WTC11 (cell line): ENCODE measurements around the gene LBX2. TPM values are rescaled to one million over a fixed set of nuclear protein-coding genes. Genes with fewer than 3 reads are reported as not detected.

ENCODE experiments used
- ATAC-seq: fragments of 200-7000 bp; cut with Tn5 transposase; 2 replicates; pipeline ENCODE4 v1.10.0; 2021; ENCODE audit warnings: mild to moderate bottlenecking, moderate library complexity
- CTCF ChIA-PET: fragments of 300-600 bp; sonication (Branson Sonifier 250); formaldehyde crosslinking; loops from one replicate; lab custom pipeline; 2021; ENCODE audit warnings: antibody characterized with exemption; lab: Charles Lee
- POLR2A ChIA-PET: fragments of 350-600 bp; sonication (Branson Sonifier 250); formaldehyde crosslinking; loops from one replicate; lab custom pipeline; 2021; ENCODE audit warnings: antibody characterized with exemption; lab: Charles Lee
- DNase-seq: peaks from one replicate; pipeline ENCODE4 v3.0.0; 2021; ENCODE audit warnings: low spot score
- H3K27ac Mint-ChIP-seq: 2 replicates; pipeline ENCODE4 v1.8.0; 2021; ENCODE audit warnings: mixed read lengths
- H3K27me3 Mint-ChIP-seq: 2 replicates; pipeline ENCODE4 v1.8.0; 2021; ENCODE audit warnings: low read depth, mild to moderate bottlenecking, moderate library complexity, mixed read lengths
- H3K36me3 Mint-ChIP-seq: 2 replicates; pipeline ENCODE4 v1.8.0; 2021; ENCODE audit warnings: mixed read lengths
- H3K4me1 Mint-ChIP-seq: 2 replicates; pipeline ENCODE4 v1.8.0; 2022; ENCODE audit warnings: mixed read lengths
- H3K4me3 Mint-ChIP-seq: 2 replicates; pipeline ENCODE4 v1.8.0; 2021; ENCODE audit warnings: mild to moderate bottlenecking, moderate library complexity, mixed read lengths
- H3K9me3 Mint-ChIP-seq: 2 replicates; pipeline ENCODE4 v1.8.0; 2021; ENCODE audit warnings: mixed read lengths
- CREM ChIP-seq: sonication (generic); formaldehyde crosslinking; IDR thresholded peaks from 2 replicates; pipeline ENCODE4 v1.8.1; 2022; ENCODE audit warnings: mild to moderate bottlenecking, missing genetic modification reagents, moderate library complexity
- EMX1 ChIP-seq: fragments of 250-450 bp; sonication (Bioruptor Pico); IDR thresholded peaks from 2 replicates; pipeline ENCODE4 v1.8.0; 2021; ENCODE audit warnings: mild to moderate bottlenecking
- FOXK1 ChIP-seq: sonication (generic); formaldehyde crosslinking; IDR thresholded peaks from 2 replicates; pipeline ENCODE4 v1.8.0; 2022; ENCODE audit warnings: mild to moderate bottlenecking, moderate library complexity, missing genetic modification reagents
- GTF2I ChIP-seq: fragments of 250-450 bp; sonication (Bioruptor Pico); conservative IDR thresholded peaks from 2 replicates; pipeline ENCODE4 v1.4.0; 2021; ENCODE audit warnings: mild to moderate bottlenecking
- NR2C2 ChIP-seq: sonication (generic); formaldehyde crosslinking; IDR thresholded peaks from 2 replicates; pipeline ENCODE4 v1.8.0; 2022; ENCODE audit warnings: mild to moderate bottlenecking, missing genetic modification reagents
- PRRX2 ChIP-seq: fragments of 250-450 bp; sonication (Bioruptor Pico); IDR thresholded peaks from 2 replicates; pipeline ENCODE4 v1.8.0; 2021; ENCODE audit warnings: mild to moderate bottlenecking
- ZBTB21 ChIP-seq: sonication (generic); formaldehyde crosslinking; IDR thresholded peaks from 2 replicates; pipeline ENCODE4 v1.8.1; 2023; ENCODE audit warnings: mild to moderate bottlenecking, missing genetic modification reagents, borderline replicate concordance
- ZNF138 ChIP-seq: sonication (generic); formaldehyde crosslinking; conservative IDR thresholded peaks from 2 replicates; pipeline ENCODE4 v1.8.1; 2022; ENCODE audit warnings: mild to moderate bottlenecking, moderate library complexity, missing genetic modification reagents
- ZNF219 ChIP-seq: sonication (generic); formaldehyde crosslinking; IDR thresholded peaks from 2 replicates; pipeline ENCODE4 v1.8.0; 2023; ENCODE audit warnings: missing genetic modification reagents, mild to moderate bottlenecking, borderline replicate concordance
- ZNF263 ChIP-seq: sonication (generic); formaldehyde crosslinking; IDR thresholded peaks from 2 replicates; pipeline ENCODE4 v1.8.1; 2022; ENCODE audit warnings: low read depth, mild to moderate bottlenecking, moderate library complexity, missing genetic modification reagents
- ZNF416 ChIP-seq: fragments of 250-450 bp; sonication (Bioruptor Pico); IDR thresholded peaks from 2 replicates; pipeline ENCODE4 v1.9.0; 2021; ENCODE audit warnings: mild to moderate bottlenecking, inconsistent platforms
- total RNA-seq: library from RNA; stranded (reverse); gene quantifications from 3 replicates; pipeline ENCODE4 v1.2.3, GENCODE V29; 2021
- TF ChIP-seq, protein P1 (sequence below): sonication (generic); formaldehyde crosslinking; IDR thresholded peaks from 2 replicates; pipeline ENCODE4 v1.8.0; 2023; ENCODE audit warnings: missing genetic modification reagents
- TF ChIP-seq, protein P2 (sequence below): sonication (generic); formaldehyde crosslinking; IDR thresholded peaks from 2 replicates; pipeline ENCODE4 v1.8.0; 2023; ENCODE audit warnings: mild to moderate bottlenecking, missing genetic modification reagents
- TF ChIP-seq, protein P3 (sequence below): sonication (generic); formaldehyde crosslinking; IDR thresholded peaks from 2 replicates; pipeline ENCODE4 v1.8.1; 2023; ENCODE audit warnings: mild to moderate bottlenecking, moderate library complexity, missing genetic modification reagents
- TF ChIP-seq, protein P4 (sequence below): fragments of 200-600 bp; IDR thresholded peaks from 2 replicates; pipeline ENCODE4 v1.8.0; 2022; ENCODE audit warnings: antibody characterized with exemption
- TF ChIP-seq, protein P5 (sequence below): sonication (generic); formaldehyde crosslinking; conservative IDR thresholded peaks from 2 replicates; pipeline ENCODE4 v1.8.1; 2023; ENCODE audit warnings: mild to moderate bottlenecking, low read depth, missing genetic modification reagents, moderate library complexity
- TF ChIP-seq, protein P6 (sequence below): sonication (generic); formaldehyde crosslinking; IDR thresholded peaks from 2 replicates; pipeline ENCODE4 v1.8.1; 2023; ENCODE audit warnings: mild to moderate bottlenecking, missing genetic modification reagents, moderate library complexity
- TF ChIP-seq, protein P7 (sequence below): sonication (generic); formaldehyde crosslinking; IDR thresholded peaks from 2 replicates; pipeline ENCODE4 v1.8.1; 2023; ENCODE audit warnings: mild to moderate bottlenecking, missing genetic modification reagents
- TF ChIP-seq, protein P8 (sequence below): sonication (generic); formaldehyde crosslinking; IDR thresholded peaks from 2 replicates; pipeline ENCODE4 v1.8.1; 2023; ENCODE audit warnings: mild to moderate bottlenecking, missing genetic modification reagents, borderline replicate concordance
- TF ChIP-seq, protein P9 (sequence below): sonication (generic); formaldehyde crosslinking; IDR thresholded peaks from 2 replicates; pipeline ENCODE4 v1.8.0; 2022; ENCODE audit warnings: mild to moderate bottlenecking, missing genetic modification reagents

Gene LBX2
- total RNA-seq, 1 experiment from 2014 or later, result 1.0 TPM

DNA sequence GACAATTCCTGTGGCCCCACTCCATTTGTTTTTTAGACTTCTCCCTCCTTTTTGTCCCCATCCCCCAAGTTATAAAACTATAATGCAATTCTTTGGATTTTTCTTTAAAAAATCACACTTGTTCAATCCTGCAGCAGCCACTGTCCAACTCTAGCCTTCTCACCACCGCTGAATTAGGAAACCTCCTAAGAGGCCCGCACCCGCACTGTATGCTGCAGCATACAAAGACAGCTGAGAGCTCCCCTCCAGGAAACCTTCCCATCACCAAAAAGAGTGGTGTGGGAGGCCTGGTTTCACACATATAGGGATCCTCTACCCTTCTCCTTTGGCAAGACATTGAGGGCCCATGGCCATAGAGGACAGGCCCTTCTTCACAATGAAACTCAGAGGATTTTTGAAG, 5.2 kb upstream of the LBX2 start:
- H3K9me3 Mint-ChIP-seq, result no peaks in the 10 kb centered on the region
- no peak for DNase-seq
- POLR2A ChIA-PET, result interaction anchor here (1.1 to 1.8 kb wide), 3 partner anchors 21 to 47 kb away, joined by 3 to 13 read pairs (median 6); partner anchors contain the start of genes AUP1, CCDC142, HTRA2 and TTC31
- TF ChIP-seq, protein P1, sequence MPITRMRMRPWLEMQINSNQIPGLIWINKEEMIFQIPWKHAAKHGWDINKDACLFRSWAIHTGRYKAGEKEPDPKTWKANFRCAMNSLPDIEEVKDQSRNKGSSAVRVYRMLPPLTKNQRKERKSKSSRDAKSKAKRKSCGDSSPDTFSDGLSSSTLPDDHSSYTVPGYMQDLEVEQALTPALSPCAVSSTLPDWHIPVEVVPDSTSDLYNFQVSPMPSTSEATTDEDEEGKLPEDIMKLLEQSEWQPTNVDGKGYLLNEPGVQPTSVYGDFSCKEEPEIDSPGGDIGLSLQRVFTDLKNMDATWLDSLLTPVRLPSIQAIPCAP (CRISPR knock-in tag), result no peak
- TF ChIP-seq ZBTB21 (CRISPR knock-in tag) (no peak), ZNF219 (CRISPR knock-in tag) (no peak), FOXK1 (CRISPR knock-in tag) (no peak), ZNF138 (no peak), GTF2I (CRISPR knock-in tag) (no peak), NR2C2 (no peak), ZNF416 (CRISPR knock-in tag) (no peak), PRRX2 (CRISPR knock-in tag) (no peak), ZNF263 (CRISPR knock-in tag) (no peak), CREM (CRISPR knock-in tag) (no peak), EMX1 (CRISPR knock-in tag) (no peak)
- TF ChIP-seq, protein P2, sequence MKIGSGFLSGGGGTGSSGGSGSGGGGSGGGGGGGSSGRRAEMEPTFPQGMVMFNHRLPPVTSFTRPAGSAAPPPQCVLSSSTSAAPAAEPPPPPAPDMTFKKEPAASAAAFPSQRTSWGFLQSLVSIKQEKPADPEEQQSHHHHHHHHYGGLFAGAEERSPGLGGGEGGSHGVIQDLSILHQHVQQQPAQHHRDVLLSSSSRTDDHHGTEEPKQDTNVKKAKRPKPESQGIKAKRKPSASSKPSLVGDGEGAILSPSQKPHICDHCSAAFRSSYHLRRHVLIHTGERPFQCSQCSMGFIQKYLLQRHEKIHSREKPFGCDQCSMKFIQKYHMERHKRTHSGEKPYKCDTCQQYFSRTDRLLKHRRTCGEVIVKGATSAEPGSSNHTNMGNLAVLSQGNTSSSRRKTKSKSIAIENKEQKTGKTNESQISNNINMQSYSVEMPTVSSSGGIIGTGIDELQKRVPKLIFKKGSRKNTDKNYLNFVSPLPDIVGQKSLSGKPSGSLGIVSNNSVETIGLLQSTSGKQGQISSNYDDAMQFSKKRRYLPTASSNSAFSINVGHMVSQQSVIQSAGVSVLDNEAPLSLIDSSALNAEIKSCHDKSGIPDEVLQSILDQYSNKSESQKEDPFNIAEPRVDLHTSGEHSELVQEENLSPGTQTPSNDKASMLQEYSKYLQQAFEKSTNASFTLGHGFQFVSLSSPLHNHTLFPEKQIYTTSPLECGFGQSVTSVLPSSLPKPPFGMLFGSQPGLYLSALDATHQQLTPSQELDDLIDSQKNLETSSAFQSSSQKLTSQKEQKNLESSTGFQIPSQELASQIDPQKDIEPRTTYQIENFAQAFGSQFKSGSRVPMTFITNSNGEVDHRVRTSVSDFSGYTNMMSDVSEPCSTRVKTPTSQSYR (CRISPR knock-in tag), result no peak
- TF ChIP-seq, protein P3, sequence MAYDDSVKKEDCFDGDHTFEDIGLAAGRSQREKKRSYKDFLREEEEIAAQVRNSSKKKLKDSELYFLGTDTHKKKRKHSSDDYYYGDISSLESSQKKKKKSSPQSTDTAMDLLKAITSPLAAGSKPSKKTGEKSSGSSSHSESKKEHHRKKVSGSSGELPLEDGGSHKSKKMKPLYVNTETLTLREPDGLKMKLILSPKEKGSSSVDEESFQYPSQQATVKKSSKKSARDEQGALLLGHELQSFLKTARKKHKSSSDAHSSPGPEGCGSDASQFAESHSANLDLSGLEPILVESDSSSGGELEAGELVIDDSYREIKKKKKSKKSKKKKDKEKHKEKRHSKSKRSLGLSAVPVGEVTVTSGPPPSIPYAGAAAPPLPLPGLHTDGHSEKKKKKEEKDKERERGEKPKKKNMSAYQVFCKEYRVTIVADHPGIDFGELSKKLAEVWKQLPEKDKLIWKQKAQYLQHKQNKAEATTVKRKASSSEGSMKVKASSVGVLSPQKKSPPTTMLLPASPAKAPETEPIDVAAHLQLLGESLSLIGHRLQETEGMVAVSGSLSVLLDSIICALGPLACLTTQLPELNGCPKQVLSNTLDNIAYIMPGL (CRISPR knock-in tag), result no peak
- TF ChIP-seq, protein P4, sequence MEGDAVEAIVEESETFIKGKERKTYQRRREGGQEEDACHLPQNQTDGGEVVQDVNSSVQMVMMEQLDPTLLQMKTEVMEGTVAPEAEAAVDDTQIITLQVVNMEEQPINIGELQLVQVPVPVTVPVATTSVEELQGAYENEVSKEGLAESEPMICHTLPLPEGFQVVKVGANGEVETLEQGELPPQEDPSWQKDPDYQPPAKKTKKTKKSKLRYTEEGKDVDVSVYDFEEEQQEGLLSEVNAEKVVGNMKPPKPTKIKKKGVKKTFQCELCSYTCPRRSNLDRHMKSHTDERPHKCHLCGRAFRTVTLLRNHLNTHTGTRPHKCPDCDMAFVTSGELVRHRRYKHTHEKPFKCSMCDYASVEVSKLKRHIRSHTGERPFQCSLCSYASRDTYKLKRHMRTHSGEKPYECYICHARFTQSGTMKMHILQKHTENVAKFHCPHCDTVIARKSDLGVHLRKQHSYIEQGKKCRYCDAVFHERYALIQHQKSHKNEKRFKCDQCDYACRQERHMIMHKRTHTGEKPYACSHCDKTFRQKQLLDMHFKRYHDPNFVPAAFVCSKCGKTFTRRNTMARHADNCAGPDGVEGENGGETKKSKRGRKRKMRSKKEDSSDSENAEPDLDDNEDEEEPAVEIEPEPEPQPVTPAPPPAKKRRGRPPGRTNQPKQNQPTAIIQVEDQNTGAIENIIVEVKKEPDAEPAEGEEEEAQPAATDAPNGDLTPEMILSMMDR, result no peak
- TF ChIP-seq, protein P5, sequence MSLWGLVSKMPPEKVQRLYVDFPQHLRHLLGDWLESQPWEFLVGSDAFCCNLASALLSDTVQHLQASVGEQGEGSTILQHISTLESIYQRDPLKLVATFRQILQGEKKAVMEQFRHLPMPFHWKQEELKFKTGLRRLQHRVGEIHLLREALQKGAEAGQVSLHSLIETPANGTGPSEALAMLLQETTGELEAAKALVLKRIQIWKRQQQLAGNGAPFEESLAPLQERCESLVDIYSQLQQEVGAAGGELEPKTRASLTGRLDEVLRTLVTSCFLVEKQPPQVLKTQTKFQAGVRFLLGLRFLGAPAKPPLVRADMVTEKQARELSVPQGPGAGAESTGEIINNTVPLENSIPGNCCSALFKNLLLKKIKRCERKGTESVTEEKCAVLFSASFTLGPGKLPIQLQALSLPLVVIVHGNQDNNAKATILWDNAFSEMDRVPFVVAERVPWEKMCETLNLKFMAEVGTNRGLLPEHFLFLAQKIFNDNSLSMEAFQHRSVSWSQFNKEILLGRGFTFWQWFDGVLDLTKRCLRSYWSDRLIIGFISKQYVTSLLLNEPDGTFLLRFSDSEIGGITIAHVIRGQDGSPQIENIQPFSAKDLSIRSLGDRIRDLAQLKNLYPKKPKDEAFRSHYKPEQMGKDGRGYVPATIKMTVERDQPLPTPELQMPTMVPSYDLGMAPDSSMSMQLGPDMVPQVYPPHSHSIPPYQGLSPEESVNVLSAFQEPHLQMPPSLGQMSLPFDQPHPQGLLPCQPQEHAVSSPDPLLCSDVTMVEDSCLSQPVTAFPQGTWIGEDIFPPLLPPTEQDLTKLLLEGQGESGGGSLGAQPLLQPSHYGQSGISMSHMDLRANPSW, result no peak
- TF ChIP-seq, protein P6, sequence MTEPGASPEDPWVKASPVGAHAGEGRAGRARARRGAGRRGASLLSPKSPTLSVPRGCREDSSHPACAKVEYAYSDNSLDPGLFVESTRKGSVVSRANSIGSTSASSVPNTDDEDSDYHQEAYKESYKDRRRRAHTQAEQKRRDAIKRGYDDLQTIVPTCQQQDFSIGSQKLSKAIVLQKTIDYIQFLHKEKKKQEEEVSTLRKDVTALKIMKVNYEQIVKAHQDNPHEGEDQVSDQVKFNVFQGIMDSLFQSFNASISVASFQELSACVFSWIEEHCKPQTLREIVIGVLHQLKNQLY (CRISPR knock-in tag), result no peak
- TF ChIP-seq, protein P7, sequence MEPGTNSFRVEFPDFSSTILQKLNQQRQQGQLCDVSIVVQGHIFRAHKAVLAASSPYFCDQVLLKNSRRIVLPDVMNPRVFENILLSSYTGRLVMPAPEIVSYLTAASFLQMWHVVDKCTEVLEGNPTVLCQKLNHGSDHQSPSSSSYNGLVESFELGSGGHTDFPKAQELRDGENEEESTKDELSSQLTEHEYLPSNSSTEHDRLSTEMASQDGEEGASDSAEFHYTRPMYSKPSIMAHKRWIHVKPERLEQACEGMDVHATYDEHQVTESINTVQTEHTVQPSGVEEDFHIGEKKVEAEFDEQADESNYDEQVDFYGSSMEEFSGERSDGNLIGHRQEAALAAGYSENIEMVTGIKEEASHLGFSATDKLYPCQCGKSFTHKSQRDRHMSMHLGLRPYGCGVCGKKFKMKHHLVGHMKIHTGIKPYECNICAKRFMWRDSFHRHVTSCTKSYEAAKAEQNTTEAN (CRISPR knock-in tag), result no peak
- TF ChIP-seq, protein P8, sequence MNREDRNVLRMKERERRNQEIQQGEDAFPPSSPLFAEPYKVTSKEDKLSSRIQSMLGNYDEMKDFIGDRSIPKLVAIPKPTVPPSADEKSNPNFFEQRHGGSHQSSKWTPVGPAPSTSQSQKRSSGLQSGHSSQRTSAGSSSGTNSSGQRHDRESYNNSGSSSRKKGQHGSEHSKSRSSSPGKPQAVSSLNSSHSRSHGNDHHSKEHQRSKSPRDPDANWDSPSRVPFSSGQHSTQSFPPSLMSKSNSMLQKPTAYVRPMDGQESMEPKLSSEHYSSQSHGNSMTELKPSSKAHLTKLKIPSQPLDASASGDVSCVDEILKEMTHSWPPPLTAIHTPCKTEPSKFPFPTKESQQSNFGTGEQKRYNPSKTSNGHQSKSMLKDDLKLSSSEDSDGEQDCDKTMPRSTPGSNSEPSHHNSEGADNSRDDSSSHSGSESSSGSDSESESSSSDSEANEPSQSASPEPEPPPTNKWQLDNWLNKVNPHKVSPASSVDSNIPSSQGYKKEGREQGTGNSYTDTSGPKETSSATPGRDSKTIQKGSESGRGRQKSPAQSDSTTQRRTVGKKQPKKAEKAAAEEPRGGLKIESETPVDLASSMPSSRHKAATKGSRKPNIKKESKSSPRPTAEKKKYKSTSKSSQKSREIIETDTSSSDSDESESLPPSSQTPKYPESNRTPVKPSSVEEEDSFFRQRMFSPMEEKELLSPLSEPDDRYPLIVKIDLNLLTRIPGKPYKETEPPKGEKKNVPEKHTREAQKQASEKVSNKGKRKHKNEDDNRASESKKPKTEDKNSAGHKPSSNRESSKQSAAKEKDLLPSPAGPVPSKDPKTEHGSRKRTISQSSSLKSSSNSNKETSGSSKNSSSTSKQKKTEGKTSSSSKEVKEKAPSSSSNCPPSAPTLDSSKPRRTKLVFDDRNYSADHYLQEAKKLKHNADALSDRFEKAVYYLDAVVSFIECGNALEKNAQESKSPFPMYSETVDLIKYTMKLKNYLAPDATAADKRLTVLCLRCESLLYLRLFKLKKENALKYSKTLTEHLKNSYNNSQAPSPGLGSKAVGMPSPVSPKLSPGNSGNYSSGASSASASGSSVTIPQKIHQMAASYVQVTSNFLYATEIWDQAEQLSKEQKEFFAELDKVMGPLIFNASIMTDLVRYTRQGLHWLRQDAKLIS, result no peak
- TF ChIP-seq, protein P9, sequence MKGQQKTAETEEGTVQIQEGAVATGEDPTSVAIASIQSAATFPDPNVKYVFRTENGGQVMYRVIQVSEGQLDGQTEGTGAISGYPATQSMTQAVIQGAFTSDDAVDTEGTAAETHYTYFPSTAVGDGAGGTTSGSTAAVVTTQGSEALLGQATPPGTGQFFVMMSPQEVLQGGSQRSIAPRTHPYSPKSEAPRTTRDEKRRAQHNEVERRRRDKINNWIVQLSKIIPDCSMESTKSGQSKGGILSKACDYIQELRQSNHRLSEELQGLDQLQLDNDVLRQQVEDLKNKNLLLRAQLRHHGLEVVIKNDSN (CRISPR knock-in tag), result no peak
- TF ChIP-seq, all 79 proteins: peak for 0
- peaks cover 92% of the 10 kb centered on the region for H3K27me3 Mint-ChIP-seq
- no peak overlapping the region for H3K27ac Mint-ChIP-seq
- H3K4me3 Mint-ChIP-seq, result peak overlapping the region; percentile 81
- no peak for ATAC-seq
- CTCF ChIA-PET, result interaction anchor here (1.1 to 6.0 kb wide), 3 partner anchors 9 to 83 kb away, joined by 6 to 43 read pairs (median 10); partner anchors contain the start of genes CCDC142, TLX2 and TTC31
- peaks cover 51% of the 10 kb centered on the region for H3K4me1 Mint-ChIP-seq
- H3K36me3 Mint-ChIP-seq, result peaks cover 22% of the 10 kb centered on the region
